ENCODE data around the gene FLT1. TPM values are rescaled to one million over a fixed set of nuclear protein-coding genes. Genes with fewer than 3 reads are reported as not detected.

FLT1 gene
- total RNA-seq, 1 donor from 2014 or later = 0.60 TPM

DNA sequence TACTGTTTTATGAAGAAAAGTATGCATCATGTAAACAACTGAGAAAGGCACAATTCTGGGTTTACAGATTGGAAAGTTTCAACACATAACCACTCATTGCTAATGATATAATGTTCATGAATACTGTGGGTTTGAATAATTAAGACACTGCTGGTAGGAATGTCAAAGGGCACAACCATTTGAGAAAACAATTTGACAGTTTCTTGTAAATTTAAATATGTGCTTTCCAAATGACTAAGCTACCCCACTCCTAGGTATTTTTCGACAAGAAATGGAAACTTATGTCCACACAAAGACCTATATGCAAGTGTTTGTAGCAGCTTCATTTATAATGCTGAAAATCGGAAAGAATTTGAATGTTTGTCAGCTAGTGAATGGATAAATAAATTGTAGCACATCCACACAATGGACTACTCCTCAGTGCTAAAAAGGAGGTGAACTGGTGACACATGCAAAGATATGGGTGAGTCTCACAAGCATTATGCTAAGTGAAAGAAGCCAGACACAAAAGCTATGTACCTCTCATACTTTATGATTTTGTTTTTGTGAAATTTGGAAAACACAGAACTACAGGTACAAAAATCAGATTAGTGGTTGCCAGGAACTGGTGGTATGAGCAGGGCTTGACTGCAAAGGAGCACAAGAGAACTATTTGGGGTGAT lies 44.8 kb upstream of the FLT1 start:
- no peaks in the 10 kb centered on the region for H3K27me3 Mint-ChIP-seq (ENCODE audit: low read depth)
- H3K36me3 Mint-ChIP-seq (ENCODE audit: low read depth) = no peaks in the 10 kb centered on the region
- no peak for DNase-seq (ENCODE audit: low spot score)
- no peak overlapping the region for H3K4me3 Mint-ChIP-seq (ENCODE audit: unreplicated experiment)
- no peak overlapping the region for H3K27ac Mint-ChIP-seq (ENCODE audit: unreplicated experiment)
- TF ChIP-seq, protein P1, sequence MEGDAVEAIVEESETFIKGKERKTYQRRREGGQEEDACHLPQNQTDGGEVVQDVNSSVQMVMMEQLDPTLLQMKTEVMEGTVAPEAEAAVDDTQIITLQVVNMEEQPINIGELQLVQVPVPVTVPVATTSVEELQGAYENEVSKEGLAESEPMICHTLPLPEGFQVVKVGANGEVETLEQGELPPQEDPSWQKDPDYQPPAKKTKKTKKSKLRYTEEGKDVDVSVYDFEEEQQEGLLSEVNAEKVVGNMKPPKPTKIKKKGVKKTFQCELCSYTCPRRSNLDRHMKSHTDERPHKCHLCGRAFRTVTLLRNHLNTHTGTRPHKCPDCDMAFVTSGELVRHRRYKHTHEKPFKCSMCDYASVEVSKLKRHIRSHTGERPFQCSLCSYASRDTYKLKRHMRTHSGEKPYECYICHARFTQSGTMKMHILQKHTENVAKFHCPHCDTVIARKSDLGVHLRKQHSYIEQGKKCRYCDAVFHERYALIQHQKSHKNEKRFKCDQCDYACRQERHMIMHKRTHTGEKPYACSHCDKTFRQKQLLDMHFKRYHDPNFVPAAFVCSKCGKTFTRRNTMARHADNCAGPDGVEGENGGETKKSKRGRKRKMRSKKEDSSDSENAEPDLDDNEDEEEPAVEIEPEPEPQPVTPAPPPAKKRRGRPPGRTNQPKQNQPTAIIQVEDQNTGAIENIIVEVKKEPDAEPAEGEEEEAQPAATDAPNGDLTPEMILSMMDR (IDR thresholded peaks at IDR 0.05) = no peak
- H3K4me1 Mint-ChIP-seq (ENCODE audit: low read depth) = peaks cover 6% of the 10 kb centered on the region
- H3K9me3 Mint-ChIP-seq (ENCODE audit: low read depth) = peaks cover 8% of the 10 kb centered on the region

DNA sequence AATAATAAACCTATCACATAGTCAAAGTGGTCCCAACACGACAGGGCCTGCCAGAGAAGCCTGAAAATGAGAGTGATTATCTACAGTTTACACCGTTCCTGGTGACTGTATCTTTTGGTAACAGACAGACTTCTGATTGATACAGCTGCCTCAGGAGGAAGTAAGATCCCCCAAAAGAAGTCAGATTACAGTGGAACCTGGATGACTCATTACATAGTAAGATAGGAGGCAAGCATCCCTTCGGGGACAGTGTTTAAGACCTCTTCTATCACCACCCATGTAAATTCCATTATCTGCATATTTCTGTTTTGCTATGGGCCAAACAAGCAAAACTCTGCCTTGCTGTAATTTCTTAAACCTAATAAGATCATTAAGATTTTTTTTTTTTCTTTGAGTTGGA lies 44.0 kb upstream of the FLT1 start:
- no peak overlapping the region for H3K27ac Mint-ChIP-seq (ENCODE audit: unreplicated experiment)
- H3K27me3 Mint-ChIP-seq (ENCODE audit: low read depth) = no peaks in the 10 kb centered on the region
- no peaks in the 10 kb centered on the region for H3K36me3 Mint-ChIP-seq (ENCODE audit: low read depth)
- H3K4me1 Mint-ChIP-seq (ENCODE audit: low read depth) = peaks cover 6% of the 10 kb centered on the region
- no peak overlapping the region for H3K4me3 Mint-ChIP-seq (ENCODE audit: unreplicated experiment)
- TF ChIP-seq, protein P1 (IDR thresholded peaks at IDR 0.05) = no peak
- DNase-seq (ENCODE audit: low spot score) = no peak
- H3K9me3 Mint-ChIP-seq (ENCODE audit: low read depth) = peaks cover 4% of the 10 kb centered on the region

DNA sequence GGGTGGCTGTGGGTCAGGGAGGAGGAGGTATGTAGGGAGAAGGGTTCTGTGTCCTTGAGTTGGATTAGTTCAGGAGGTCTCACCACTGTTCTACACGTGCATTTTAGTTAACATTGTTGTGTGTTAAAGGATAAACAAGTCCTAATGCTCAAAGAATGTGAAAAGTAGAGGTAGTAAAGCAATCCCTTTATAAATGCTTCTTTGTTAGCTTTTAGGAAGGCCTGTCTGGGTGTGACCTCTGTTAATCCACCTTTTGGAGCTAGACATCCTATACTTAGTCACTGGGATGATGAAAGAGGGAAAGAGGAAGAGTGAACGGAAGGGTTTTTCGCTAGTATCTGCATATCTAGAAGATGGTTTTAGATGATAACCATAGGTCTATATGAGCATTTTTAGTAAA lies 42.2 kb upstream of the FLT1 start:
- no peak for DNase-seq (ENCODE audit: low spot score)
- Mint-ChIP-seq H3K27me3 (ENCODE audit: low read depth) (no peaks in the 10 kb centered on the region), H3K4me1 (ENCODE audit: low read depth) (peaks cover 9% of the 10 kb centered on the region)

DNA sequence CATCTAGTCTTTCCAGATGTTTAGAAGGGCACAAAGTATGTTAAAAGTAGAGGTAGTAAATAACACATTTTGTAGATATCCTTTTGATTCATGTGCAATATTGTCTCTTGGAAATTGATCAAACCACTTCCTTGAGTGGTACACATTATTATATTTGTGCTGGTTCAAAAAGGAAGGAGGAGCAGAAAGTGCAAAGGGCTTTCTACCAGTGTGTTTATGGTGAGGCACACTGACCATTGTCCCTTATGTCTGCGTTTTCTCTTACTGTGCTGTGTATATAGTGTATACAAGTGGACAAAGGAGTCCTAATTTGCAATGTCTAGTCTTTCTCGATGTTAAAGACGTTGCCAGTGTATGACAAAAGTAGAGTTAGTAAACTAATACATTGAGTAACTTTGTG lies 41.4 kb upstream of the FLT1 start:
- Mint-ChIP-seq H3K4me3 (ENCODE audit: unreplicated experiment) (no peak overlapping the region), H3K9me3 (ENCODE audit: low read depth) (no peaks in the 10 kb centered on the region), H3K27me3 (ENCODE audit: low read depth) (no peaks in the 10 kb centered on the region), H3K27ac (ENCODE audit: unreplicated experiment) (no peak overlapping the region), H3K4me1 (ENCODE audit: low read depth) (peaks cover 9% of the 10 kb centered on the region), H3K36me3 (ENCODE audit: low read depth) (no peaks in the 10 kb centered on the region)
- no peak for DNase-seq (ENCODE audit: low spot score)
- TF ChIP-seq, protein P1 (IDR thresholded peaks at IDR 0.05) = no peak

More for the DNA sequence above, 42.2 kb upstream of the FLT1 start:
- no peaks in the 10 kb centered on the region for H3K9me3 Mint-ChIP-seq (ENCODE audit: low read depth)
- H3K27ac Mint-ChIP-seq (ENCODE audit: unreplicated experiment) = no peak overlapping the region
- TF ChIP-seq, protein P1 (IDR thresholded peaks at IDR 0.05) = no peak
- no peaks in the 10 kb centered on the region for H3K36me3 Mint-ChIP-seq (ENCODE audit: low read depth)
- no peak overlapping the region for H3K4me3 Mint-ChIP-seq (ENCODE audit: unreplicated experiment)

DNA sequence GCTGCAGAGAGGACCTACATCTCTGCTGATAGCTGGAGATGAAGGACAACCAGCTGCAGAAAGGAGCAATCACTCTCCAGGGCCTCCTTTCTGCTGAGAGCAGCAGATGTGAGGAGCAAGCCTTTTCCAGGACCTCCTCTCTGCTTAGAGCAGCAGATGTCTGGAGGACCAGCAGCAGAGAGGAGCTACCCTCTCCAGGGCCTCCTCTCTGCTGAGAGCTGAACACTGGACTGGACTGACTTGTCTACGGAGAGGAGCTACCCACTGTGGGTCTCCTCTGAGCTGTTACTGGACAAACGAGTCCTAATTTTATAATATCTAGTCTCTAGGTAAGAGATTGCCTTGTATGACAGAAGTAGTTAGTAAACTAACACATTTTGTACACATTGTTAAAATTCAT lies 40.8 kb upstream of the FLT1 start:
- H3K9me3 Mint-ChIP-seq (ENCODE audit: low read depth) = no peaks in the 10 kb centered on the region
- TF ChIP-seq, protein P1 (IDR thresholded peaks at IDR 0.05) = no peak
- DNase-seq (ENCODE audit: low spot score) = no peak
- no peak overlapping the region for H3K27ac Mint-ChIP-seq (ENCODE audit: unreplicated experiment)
- H3K36me3 Mint-ChIP-seq (ENCODE audit: low read depth) = no peaks in the 10 kb centered on the region
- no peaks in the 10 kb centered on the region for H3K27me3 Mint-ChIP-seq (ENCODE audit: low read depth)
- H3K4me3 Mint-ChIP-seq (ENCODE audit: unreplicated experiment) = no peak overlapping the region
- peaks cover 9% of the 10 kb centered on the region for H3K4me1 Mint-ChIP-seq (ENCODE audit: low read depth)

Measured in chondrocyte (in vitro differentiated cells).